HG02938 (cell line): ENCODE results near the gene CASP1.

ENCODE experiments used
- ATAC-seq: cut with Tn5 transposase; IDR thresholded peaks from one replicate; pipeline ENCODE4 v1.9.1; 2021; ENCODE audit warnings: mild to moderate bottlenecking, moderate library complexity; ENCODE audit not compliant: unreplicated experiment

CASP1 gene

DNA sequence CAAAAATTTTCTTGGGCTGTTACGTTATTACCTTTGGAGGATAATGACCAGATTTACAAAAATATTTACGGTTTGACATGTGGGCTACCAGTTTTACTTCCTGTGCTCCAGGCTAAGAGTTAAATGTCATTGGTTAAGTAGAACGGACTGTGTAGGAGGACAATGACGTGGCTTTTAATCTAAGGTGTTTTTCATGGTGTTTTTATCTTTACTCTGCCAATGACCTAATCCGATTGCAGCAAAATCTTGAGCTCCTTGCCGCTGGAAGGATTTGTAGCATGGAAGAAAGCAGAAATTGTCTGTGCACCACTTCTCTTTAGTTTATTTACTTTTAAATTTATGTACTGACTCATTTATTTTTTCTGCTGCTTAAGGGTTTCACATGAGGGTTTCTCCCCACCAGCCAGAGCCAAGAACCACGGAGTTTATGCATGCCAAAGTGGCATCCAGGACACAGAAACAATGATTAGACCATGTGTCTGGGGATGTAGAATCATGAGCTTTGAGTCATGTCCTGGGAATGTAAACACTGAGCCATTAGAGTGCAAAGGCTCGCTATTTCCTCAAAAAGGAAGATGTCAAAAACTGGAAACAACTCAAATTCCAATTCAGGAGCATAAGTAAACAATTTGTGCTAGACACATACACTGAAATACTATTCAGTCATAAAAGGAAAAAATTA is 12.1 kb upstream of the CASP1 start:
- no peak for ATAC-seq

DNA sequence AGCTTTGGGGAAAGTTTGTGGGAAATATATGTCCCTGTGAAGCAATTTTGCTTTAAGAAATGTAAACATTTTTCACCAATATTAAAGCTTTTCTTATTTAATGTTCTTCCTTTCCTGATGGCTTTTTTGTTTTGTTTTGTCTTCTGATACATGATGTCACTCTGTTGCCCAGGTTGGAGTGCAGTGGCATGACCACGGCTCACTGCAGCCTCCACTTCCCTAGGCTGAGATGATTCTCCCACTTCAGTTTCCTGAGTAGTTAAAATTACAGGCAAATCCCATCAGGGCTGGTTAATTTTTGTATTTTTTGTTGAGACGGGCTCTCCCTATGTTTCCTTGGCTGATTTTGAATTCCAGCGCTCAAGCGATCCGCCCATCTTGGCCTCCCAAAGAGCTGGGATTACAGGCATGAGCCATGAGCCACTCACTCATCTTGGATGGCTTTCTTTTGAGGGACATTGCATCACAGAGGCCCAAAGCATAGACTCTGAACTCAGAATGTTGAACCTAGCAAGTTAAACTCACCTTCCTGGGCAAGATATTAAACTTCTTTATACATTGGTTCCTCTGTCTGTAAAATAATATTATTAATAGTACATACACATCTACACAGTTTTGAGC is 10.8 kb upstream of the CASP1 start:
- ATAC-seq, result no peak

DNA sequence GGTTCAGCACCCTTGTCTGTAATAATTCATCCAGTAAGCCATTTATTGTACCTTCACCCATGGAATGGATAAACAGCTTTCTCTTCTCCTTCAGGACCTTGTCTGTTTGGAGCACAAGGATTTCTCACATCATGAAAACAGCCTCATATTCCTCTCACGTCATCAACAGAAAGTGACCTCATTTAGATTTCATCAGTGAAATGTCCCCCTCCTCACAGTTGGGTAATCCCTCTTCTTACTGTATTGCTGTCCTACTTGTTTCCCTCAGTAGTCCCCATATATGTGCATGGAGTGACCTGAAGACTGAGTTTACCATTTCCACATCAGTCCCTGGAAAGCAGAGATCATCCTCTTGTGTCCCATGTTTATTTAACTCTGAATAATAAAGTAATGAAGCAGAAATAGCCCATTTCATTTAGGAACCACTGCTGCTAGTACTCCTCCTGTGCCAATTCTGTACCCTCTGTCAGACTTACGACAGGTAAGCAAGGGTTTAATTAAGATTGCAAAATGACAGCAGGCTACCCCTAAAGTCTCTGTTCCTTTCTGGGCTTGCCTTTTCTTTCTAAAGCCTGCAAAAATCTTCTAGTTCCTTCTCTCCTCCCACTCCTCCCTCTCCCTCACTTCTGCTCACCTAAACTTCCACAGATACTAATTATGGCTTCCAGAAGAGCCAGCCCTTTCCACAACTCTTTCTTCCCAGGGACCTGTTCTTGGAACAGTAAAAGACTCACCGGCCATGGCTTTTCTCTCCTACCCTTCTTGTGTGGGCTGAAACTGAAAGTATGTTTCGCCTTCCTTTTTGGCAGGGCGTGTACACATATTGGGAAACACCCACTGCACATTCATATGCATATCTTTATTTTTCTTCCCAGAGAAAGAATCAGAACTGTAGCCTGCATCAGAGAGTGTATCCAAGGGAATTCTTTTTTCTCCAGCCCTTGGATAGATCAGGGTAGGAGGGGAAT is 9.9 kb upstream of the CASP1 start, which contains the start of gene CARD16:
TSS of gene CARD16 (minus strand) at position 779 of the 968 bp plus-strand sequence. CDS start at position 741, 38 bp downstream.
- peak; percentile 99 for ATAC-seq

DNA sequence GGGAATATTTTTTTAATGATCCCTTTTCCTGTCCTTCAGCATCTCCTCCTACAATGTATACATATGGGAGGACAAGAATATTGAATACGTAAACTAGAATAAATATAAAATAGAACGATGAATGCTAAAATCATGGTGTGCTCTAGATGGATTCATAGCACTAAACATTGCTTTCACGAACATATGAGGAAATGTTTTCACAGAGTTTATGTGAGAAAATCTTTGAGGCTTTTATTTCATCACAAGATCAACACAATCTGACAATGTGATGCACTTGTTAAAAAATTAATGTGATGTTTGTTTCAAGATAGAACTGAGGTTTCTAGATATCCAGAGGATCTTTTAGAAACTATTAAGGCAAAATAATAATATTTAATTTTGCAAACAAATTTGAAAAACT is 7.2 kb upstream of the CASP1 start:
- ATAC-seq, result no peak

DNA sequence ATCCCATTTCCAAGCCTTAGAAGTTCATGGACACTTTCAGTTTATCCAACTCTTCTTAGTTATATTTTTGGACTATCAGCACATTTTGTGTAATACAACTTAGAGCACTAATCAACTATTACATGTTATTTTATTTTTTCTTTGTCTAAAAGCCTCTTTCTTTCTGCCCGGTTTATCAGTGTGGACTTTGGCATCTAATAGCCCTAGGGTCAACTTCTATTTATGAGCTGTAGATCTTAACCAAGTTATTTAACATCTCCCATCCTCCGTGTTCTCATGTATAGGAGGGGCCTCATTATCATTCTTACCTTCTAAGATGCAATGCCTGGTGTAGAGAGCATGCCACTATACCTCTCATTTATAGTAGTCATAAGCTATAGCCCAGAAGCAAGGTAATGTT is 5.8 kb upstream of the CASP1 start:
- no peak for ATAC-seq

DNA sequence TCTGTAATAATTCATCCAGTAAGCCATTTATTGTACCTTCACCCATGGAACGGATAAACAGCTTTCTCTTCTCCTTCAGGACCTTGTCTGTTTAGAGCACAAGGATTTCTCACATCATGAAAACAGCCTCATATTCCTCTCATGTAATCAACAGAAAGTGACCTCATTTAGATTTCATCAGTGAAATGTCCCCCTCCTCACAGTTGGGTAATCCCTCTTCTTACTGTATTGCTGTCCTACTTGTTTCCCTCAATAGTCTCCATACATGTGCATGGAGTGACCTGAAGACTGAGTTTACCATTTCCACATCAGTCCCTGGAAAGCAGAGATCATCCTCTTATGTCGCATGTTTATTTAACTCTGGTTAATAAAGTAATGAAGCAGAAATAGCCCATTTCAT is 556 bp downstream of the CASP1 start:
- peak; percentile 4 for ATAC-seq

DNA sequence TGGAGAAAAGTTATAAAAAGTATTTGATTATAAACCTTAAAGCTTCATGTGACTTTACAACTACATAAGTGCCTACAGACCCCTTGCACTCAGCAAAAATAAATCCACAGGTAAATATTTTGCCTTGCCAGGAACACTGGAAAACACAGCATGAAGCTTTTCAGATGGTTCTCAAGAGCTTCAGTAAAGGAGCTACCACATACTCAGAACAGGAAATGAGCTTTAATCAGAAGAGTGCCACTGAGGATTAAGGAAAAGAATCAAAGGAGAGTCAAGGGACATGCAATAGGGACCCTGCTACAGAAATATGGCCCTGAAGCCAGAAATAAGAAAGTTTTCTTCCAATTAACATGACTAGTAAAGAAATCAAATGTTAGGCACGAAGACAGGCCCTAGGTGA is 1.2 kb downstream of the CASP1 start:
- ATAC-seq, result no peak

DNA sequence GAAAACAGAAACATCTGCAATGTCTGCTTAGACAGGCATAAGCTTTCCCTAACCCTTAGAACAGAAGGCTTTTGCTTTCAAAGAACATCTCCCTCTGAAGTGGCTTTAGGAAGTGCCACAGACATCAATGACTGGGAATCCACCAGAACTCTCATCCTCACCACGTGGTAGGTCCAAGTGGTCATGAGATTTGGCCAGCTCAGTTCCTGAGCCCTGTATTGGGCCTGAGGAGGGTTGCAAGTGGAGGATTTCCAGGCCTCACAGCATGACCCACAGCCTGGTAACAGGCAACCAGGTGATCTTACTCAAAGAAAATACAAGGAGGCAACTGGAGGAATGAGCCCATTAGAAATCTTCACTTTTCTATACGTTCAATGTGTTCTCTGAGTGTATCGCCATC is 1.6 kb downstream of the CASP1 start:
- no peak for ATAC-seq

DNA sequence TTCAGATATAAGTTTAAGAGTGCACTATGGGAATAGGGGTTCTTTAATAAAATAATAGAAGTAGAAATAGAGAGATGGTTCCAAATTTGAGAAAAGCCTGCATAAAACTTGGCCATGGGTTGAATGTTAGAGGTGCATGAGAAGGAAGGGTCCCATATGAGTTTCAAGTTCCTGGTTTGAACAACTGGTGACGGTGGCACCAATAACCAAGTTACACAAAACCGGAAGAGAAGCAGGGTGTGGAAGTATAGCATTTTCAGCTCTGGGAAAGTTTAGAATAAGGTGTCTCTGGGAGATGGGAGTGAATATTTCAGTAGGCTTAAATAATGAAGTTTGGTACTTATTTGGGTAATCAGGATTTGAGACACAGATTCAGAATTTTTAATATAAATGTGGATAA is 2.4 kb downstream of the CASP1 start:
- ATAC-seq, result no peak

DNA sequence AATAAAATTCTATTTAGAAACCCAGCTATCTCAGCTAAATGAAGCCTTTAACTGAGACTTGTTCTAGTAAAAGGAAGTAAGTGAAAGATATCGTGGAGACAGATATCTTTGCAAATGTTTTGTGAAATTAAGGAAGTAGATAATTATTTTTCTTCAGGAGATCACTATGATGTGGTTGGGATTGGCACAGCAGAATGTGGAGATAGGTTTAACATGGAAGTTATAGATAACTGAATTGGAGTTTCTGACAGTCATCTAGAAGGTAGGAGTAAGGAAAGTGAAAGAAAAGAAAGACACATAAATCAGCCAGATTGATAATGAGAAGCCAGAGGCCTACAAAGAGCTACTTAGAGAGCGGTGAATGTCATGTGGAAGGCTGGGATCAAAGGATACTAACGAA is 7.3 kb downstream of the CASP1 start:
- no peak for ATAC-seq

DNA sequence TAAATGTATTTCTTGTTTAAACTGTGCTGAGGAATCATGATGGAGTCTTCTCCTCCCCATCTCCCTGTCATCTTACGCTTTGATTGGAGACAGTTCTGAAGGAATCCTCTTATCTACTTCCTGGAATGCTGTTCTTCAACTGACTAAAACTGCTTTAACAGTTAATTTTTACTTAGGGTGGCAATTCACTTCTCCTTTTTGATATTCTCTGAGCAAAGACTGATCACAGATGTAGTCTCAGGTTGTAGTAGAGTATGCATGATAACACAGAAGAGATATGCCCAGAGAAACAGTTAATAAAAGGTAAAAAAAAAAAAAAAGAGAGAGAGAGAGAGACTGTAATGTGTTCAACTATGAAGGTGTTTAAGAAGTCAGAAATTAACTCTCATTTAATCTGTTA is 10.6 kb downstream of the CASP1 start:
- ATAC-seq, result no peak

DNA sequence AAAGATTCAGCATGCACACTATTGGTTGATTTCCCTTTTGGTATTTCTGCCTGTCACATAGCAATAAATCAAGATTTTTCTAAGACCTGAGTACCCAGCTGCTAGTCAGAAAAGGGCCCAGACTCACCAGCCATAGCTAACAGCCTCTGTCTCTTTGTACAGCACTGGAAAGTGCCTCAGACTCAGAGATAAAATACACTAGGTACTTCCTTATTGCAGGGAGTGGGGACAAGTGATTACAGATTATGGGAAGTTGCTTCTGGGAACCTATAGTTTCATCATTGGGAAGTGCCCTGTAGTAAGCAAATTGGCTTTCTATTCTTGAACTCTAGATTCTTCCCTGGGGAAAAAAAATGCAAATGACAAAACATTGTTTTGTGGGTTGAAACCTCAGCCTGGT is 11.9 kb downstream of the CASP1 start, which contains the start of gene CASP5:
TSS of gene CASP5 (minus strand) at position 166 of the 400 bp plus-strand sequence. CDS start at position 134, 32 bp downstream.
- no peak for ATAC-seq

DNA sequence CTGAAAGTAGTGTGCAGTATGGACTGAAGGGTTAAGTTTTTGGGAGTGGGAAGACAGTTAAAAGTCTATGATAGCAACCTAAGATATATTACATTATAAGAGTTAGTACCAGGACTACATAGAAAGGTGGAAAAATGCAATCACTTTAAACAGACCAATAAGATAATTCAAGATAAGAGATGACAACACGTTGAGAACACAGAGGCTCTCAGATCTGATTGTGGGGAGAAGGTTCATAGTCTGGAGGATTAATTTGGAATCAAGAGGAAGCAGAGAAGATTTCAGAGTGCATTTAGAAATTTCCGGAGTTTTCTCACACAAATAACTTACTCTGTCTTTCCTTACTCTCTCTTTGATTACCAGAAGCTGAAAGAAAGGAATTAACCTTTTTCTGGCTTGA is 12.4 kb downstream of the CASP1 start:
- no peak for ATAC-seq

DNA sequence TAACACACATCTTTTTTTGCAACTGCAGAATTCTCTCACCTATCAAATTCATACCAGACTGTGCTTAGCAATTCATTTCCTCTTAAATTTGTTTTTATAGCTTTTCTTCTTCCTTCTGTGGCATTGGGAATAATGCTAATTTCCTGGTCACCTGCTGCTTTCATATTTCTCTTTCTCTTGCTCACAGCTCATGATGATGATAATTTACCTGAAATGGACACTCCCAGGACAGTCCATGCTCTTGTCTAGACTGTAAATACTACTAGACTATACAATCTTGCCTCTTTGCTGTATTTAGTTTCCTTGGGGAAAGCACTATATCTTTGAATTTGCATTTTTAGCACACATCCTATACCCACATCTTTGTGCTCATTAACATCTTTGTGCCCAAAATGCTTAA is 27.5 kb downstream of the CASP1 start:
- no peak for ATAC-seq

DNA sequence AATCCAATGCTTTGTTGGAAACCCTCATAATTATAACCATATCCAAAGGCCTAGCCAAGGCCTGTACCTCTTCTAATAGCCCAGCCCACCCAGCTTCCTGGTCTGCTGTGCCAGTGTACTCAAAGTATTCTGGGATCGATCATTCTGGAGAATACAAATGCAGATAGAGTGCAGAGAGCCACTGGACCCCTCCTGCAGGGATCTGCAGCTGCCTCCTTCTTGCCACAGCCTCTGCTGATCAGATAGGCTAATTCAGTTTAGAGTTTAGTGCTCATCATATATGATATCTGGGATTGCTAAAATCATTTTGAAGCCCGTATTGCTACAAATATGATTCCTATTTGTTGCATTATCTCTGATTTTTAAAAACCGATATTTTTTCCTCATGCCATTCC is 29.5 kb downstream of the CASP1 start:
- ATAC-seq, result no peak

DNA sequence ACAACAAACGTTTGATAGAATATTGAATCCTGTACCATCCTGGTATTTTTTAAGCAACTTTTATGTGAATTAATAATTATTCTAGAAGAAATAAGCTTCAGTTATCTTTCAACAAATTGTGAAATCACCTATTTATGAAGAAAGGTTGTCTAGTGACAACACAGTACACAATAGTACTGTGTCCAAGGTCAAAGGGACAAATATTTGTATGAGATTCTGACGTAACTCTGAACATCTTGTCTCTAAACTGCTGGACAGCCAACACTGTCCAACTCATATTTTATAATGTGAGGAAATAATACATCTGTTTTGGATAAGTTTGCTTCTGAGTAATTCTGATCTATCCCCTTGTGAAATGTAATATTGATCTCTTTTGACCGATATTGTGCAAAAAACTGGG is 30.9 kb downstream of the CASP1 start:
- no peak for ATAC-seq

DNA sequence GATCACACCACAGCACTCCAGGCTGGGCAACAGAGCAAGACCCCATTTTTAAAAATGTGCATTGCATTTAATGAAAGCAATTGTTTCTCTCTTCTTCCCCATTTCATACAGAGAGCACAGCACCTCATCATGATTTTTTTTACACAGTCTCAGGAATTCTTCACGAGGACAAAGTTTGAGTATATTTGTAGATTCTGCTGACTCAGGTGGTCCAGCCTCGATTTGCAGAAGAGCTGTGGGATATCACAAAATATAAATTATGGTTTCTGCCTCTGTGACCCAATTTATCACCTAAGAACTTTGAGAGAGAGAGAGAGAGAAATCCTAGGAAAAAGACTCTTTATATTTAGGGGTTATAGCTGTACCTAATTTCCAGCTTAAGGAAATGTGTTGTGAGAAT is 31.8 kb downstream of the CASP1 start:
- ATAC-seq, result no peak

DNA sequence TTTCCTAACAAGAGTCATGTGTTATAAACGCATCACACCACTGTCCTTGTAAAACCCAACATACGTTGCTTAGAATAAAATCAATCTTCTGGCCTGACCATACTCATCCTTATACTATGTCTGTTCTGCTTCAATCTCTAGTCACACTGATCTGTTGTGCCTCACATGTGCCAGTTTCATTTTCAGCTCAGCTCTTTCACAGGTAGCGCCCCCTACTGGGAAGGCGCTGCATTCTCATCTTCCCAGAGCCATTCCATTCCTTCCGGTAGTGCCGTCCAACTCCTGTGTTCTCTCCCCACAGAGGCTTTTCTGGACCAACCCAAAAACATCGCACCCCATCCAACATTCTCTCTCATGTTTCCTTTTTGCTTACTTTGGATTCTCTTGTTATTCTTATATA is 34.1 kb downstream of the CASP1 start:
- ATAC-seq, result peak; percentile 93

DNA sequence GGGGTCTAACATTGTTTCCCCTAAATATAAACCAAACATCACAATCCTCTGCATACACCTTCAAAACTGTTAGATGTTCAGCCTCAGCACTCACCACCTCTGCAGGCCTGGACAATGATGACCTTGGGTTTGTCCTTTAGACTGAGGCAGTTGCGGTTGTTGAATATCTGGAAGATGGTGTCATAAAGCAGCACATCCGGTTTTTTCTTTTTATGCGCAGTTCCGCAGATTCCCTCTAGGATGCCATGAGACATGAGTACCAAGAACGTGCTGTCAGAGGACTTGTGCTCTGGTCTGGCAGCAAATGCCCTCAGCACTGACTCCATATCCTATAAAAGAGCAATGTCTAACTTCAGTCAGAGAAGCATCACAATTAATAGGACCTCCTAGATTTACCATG is 34.8 kb downstream of the CASP1 start:
- ATAC-seq, result no peak

DNA sequence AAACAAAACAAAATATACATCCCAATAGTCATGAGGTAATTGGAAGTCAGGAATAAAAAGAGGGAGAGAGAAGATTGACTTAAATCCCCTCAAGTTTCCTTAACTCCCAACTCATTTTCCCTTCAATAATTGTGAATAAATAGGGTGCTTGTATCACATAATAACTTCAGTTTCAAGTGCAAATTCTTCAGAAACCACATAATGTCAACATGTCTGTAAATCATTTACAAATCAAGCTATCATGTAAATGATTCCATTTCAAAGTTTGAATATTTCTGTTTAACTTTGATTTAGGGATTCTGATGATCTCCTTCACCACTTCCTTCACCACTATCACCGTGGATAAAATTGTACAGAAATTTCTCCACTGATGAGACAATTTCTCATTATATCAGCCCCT is 35.2 kb downstream of the CASP1 start:
- no peak for ATAC-seq

DNA sequence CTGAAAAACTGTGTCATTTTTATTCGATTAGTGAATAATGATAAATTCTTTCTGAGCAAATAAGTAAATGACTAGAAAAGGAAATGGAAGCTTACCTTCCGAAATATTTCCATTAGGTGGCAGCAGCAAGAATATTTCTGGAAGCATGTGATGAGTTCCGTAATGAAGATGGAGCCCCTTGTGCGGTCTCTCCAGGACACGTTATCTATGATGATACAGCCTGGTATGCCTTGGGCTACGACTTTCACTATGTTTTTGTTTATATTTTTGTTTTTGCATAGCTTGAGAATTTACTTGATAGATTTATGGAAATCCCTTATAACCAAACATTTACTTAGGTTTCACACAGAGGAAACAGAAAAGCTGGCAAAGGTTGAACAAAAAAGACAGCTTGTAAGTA is 37.7 kb downstream of the CASP1 start:
- ATAC-seq, result no peak

DNA sequence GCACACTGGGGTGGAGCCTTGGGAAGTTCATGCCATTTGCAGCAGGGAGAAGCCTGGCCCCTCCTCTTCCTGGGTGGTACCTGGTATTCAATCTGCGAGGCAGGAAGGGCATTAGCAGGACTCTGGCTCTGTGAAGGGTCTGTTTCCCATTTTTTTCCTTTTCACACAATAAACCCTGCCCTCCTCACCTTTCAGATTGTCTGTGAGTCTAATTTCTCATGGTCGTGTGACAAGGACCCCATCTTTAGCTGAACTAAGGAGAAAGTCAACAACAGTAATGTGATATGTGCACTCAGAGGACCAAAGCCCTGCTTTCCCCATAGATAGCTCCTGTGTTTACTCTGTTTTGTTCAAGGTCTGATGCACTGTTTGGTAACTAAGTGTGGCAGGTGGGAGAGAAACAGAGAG is 39.9 kb downstream of the CASP1 start:
- ATAC-seq, result no peak
